ENCODE data around the gene ZGPAT. TPM values are rescaled to one million over a fixed set of nuclear protein-coding genes. Genes with fewer than 3 reads are reported as not detected.
A peak's percentile ranks its signal among the peaks of the same experiment; 100 is the strongest.

ZGPAT gene
- total and polyA plus RNA-seq, 10 of the 15 experiments (the other 5 are each of a cell fraction or from before 2014, with no cell fraction given) = 0.58 to 52.9 (median 18.0) TPM

GRCh38 chr20:63708301-63709148, 686 bp downstream of the ZGPAT start:
- peak overlapping the region; percentile 67 for H3K27ac ChIP-seq (ENCODE audit: control insufficient read depth, insufficient read depth)
- POLR2A ChIA-PET = interaction anchor here (1.0 to 1.6 kb wide), 7 partner anchors 28 to 188 kb away, joined by 3 to 5 read pairs (median 3); partner anchors contain the start of genes LIME1, RTEL1, SLC2A4RG and TPD52L2
- TF ChIP-seq HCFC1 (IDR thresholded peaks at IDR 0.05; ENCODE audit: low read length) = no peak
- TF ChIP-seq SIX5 (IDR thresholded peaks at IDR 0.05; ENCODE audit: low read depth, low read length, severe bottlenecking) = no peak
- TF ChIP-seq PBX3 (IDR thresholded peaks at IDR 0.05; ENCODE audit: insufficient replicate concordance, low read depth, low read length) = no peak
- TF ChIP-seq ZNF217 (IDR thresholded peaks at IDR 0.05) = no peak
- no peak for TF ChIP-seq PAX8 (IDR thresholded peaks at IDR 0.05)
- no peak for TF ChIP-seq E2F8 (IDR thresholded peaks at IDR 0.05; ENCODE audit: low read depth, partially characterized antibody)
- TF ChIP-seq NFYB (IDR thresholded peaks at IDR 0.05; ENCODE audit: insufficient read depth, low read depth, low read length) = no peak
- TF ChIP-seq ELK1 (IDR thresholded peaks at IDR 0.05; ENCODE audit: low read depth, low read length) = no peak
- H2AFZ ChIP-seq (ENCODE audit: control insufficient read depth, low read depth, low read length) = peak overlapping the region; percentile 41
- intact Hi-C loops (cut with micrococcal nuclease; ENCODE audit: unreplicated experiment) (no loop called here), in situ Hi-C loops (cut with MboI) (loop anchor here (5.0 kb wide), 1 partner anchor 149 kb away; no protein-coding TSS in a partner anchor)
- WGBS (ENCODE audit: insufficient coverage, insufficient replicate concordance, low lambda C conversion rate, missing lambda C conversion rate) = 50% methylated on average over 46 of the region's 67 CpGs
- H3K36me3 ChIP-seq (ENCODE audit: control insufficient read depth in 2 of 2, insufficient read depth in 2 of 2, low read length in 1 of 2) = peaks cover 5 to 27% of the 10 kb centered on the region in 2 experiments
- H3K9me3 ChIP-seq (replicated peaks; ENCODE audit: control insufficient read depth, insufficient read depth, low read length) = peaks cover 7% of the 10 kb centered on the region; the same call in 2 of the 3 replicates
- ATAC-seq = no peak; the same call in 2 of the 3 replicates
- H3K4me1 ChIP-seq (ENCODE audit: control insufficient read depth, insufficient read depth, low read length) = peaks cover 12% of the 10 kb centered on the region
- H3K79me2 ChIP-seq (ENCODE audit: control insufficient read depth, insufficient read depth, low read length) = peaks cover 50% of the 10 kb centered on the region
- RAD21 ChIA-PET (ENCODE audit: unreplicated experiment) = interaction anchor here (0.6 to 2.4 kb wide), 17 partner anchors 10 to 353 kb away, joined by 3 to 32 read pairs (median 4); partner anchors contain the start of genes LIME1, PRPF6, PTK6 and RTEL1
- TSS peak; percentile 65 for BruUV-seq (replicated peaks)
- H4K20me1 ChIP-seq (ENCODE audit: control insufficient read depth, insufficient read depth) = no peaks in the 10 kb centered on the region
- no peaks in the 10 kb centered on the region for H3K27me3 ChIP-seq (replicated peaks in 1 of 2; ENCODE audit: control insufficient read depth in 2 of 2, insufficient read depth in 2 of 2, low read length in 1 of 2)
- peak overlapping the region; percentile 72 for H3K4me2 ChIP-seq (ENCODE audit: control insufficient read depth, insufficient read depth)
- SMC1A ChIA-PET (ENCODE audit: uncharacterized antibody, unreplicated experiment) = interaction anchor here (0.6 to 2.6 kb wide), 8 partner anchors 11 to 156 kb away, joined by 3 to 14 read pairs (median 5); partner anchors contain the start of genes LIME1 and TPD52L2
- FAIRE-seq = no peak
- no peak for DNase-seq (ENCODE audit: low read depth, low spot score)
- CTCF ChIA-PET = interaction anchor here (0.9 to 3.3 kb wide), 16 partner anchors 10 to 269 kb away, joined by 3 to 28 read pairs (median 5); partner anchors contain the start of genes LIME1, RTEL1, SLC2A4RG and TPD52L2
- H3K4me3 ChIP-seq = peak overlapping the region; percentile 89
- H3K9ac ChIP-seq (ENCODE audit: control insufficient read depth, insufficient read depth, low read length) = peak overlapping the region; percentile 77

Measured in GM12878 (cell line).